Measurements from ENCODE around the gene FUT3.
"Not testable (repeated sequence)": the region's sequence is repeated elsewhere in the genome, so short reads cannot be mapped to it uniquely, and the experiment has no call there.

The FUT3 gene

DNA sequence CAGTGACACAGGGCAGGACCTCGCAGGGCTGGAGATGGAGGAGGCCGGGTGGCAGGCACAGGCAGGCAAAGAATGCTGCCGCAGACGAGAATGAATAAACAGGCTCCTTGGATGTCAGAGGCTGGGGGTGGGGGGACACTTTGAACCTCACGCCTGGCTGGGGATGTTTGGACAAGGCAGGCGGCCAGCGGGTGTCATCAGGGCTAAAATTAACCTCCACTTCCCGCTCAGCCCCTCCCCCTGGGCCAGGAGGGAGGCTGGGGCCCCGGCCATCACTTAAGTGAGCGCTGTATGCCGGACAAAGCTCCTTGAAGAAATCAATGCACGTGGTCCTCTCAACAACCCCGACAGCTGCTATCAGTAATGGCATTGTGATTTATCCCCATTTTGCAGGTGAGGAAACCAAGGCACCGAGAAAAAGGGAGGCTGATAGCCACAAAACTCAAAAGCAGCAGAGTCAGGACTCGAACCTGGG is 29.4 kb upstream of the FUT3 start:
- TF ChIP-seq, protein P1, sequence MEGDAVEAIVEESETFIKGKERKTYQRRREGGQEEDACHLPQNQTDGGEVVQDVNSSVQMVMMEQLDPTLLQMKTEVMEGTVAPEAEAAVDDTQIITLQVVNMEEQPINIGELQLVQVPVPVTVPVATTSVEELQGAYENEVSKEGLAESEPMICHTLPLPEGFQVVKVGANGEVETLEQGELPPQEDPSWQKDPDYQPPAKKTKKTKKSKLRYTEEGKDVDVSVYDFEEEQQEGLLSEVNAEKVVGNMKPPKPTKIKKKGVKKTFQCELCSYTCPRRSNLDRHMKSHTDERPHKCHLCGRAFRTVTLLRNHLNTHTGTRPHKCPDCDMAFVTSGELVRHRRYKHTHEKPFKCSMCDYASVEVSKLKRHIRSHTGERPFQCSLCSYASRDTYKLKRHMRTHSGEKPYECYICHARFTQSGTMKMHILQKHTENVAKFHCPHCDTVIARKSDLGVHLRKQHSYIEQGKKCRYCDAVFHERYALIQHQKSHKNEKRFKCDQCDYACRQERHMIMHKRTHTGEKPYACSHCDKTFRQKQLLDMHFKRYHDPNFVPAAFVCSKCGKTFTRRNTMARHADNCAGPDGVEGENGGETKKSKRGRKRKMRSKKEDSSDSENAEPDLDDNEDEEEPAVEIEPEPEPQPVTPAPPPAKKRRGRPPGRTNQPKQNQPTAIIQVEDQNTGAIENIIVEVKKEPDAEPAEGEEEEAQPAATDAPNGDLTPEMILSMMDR (IDR thresholded peaks at IDR 0.05; ENCODE audit: low read depth, low read length, missing control alignments), result no peak
- no peak for DNase-seq (ENCODE audit: low read depth)
- no peak overlapping the region for H3K4me3 ChIP-seq (ENCODE audit: low read depth, low read length)

DNA sequence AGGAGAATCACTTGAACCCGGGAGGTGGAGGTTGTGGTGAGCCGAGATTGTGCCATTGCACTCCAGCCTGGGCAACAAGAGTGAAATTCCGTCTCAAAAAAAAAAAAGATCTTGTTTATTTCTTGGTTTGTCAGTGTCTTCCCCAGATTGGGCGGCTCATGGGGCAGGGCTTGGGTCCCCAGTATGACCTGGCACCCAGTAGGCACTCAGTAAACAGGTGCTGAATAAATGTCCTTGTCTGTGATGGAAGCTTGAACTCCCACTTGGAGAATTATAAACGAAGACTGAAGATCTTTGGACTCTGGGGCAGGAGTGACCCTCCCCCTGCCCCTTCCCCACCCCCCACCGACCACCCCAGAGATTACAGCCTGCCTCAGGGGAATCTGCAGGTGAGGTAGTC is 28.9 kb upstream of the FUT3 start:
- no peak overlapping the region for H3K4me3 ChIP-seq (ENCODE audit: low read depth, low read length)
- DNase-seq (ENCODE audit: low read depth), result no peak
- TF ChIP-seq, protein P1 (IDR thresholded peaks at IDR 0.05; ENCODE audit: low read depth, low read length, missing control alignments), result no peak

DNA sequence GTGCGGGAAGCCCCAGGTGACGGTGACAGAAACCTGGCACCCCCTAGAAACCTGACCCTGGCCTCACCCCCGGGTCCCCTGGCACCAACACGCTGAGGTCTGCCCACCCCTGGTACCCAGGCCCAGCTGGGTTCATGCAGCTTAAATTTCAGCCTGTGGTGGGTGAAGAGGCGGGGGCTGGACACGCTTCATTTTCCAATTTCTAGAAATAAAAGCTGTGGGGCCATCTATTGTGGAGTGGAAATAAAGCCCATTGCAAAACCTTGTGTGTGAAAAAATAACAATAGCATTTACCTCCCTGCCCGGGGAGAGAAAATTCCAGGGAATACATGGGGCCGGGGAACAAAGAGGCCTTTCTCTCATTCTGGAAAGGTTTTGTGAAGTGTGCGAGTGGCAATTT is 26.6 kb upstream of the FUT3 start:
- TF ChIP-seq, protein P1 (IDR thresholded peaks at IDR 0.05; ENCODE audit: low read depth, low read length, missing control alignments), result no peak
- H3K4me3 ChIP-seq (ENCODE audit: low read depth, low read length), result no peak overlapping the region
- DNase-seq (ENCODE audit: low read depth), result no peak

DNA sequence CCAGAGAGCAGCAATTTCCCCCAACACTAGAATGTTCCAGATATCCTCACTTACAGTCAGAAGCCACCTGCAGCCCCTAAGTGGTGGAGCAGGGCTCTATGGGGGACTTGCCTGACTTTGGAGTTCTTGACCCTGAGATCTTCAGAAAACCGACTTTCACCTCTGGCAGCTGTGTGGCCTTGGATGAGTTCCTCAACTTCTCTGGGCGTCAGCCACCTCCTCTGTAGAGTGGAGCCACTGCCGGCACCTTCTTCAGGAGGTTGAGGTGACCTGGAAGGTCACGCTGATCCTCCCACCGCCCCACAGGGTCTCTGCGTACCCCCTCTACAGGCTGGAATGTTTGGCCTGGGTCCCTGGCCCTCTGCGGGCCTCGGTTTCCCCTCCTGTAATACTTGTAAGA is 26.2 kb upstream of the FUT3 start:
- DNase-seq (ENCODE audit: low read depth), result no peak
- TF ChIP-seq, protein P1 (IDR thresholded peaks at IDR 0.05; ENCODE audit: low read depth, low read length, missing control alignments), result no peak
- no peak overlapping the region for H3K4me3 ChIP-seq (ENCODE audit: low read depth, low read length)

DNA sequence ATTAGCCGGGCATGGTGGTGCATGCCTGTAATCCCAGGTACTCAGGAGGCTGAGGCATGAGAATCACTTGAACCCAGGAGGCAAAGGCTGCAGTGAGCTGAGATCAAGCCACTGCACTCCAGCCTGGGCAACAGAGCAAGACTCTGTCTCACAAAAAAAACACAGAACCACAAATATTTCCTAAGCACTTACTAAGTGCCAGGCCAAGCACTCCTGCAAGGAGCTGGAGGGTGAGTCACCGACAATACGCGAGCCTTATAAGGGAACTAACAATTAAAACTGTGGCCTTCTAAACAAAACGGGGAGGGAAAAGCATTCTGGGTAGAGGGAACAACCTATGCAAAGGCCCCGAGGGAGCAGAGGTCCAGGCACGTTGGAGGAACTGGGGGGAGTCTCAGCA is 23.2 kb upstream of the FUT3 start:
- not testable (repeated sequence) for DNase-seq (ENCODE audit: low read depth); H3K4me3 ChIP-seq (ENCODE audit: low read depth, low read length)

DNA sequence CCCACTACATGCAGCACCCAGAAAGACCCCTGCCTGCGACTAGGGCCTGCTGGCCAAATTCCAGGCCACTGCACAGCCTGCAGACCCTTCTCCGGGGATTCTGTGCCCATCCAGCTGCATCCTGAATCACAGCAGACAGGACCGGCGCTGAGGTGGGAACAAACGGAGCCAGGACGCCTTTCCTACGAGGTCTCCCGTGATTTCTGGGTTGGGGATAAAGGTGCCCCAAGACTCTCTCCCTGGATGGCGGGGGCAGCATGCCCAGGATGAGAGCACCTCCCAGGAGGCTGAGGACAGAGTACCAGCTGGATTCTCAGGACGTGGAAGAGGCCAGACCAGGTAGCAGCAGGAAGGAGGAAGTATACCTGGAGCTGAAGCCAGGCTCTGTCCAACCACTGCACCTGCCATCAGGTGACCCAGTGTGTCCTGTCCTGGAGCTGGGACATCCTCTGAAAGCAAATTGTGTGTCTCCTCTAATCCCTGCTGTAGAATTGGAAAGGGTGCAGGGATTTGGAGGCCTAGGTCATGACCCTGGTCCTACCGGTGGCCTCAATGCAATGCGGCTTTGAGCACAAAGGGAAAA is 22.5 kb upstream of the FUT3 start:
- H3K4me3 ChIP-seq (ENCODE audit: low read depth, low read length), result no peak overlapping the region
- TF ChIP-seq, protein P1 (IDR thresholded peaks at IDR 0.05; ENCODE audit: low read depth, low read length, missing control alignments), result no peak
- DNase-seq (ENCODE audit: low read depth), result no peak

DNA sequence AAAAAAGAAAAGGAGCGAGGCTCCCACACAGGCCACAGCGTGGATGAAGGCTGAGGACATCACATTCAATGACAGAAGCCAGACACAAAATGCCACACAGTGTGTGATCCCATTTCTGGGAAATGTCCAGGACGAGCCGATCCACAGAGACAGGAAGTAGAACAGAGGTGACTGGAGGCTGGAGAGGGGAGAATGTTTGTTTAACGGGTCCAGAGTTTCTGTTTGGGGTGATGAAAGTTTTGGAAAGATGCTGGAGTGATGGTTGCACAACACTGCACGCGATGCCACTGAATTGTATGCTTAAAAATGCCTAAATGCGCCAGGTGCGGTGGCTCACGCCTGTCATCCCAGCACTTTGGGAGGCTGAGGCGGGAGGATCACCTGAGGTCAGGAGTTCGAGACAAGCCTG is 19.7 kb upstream of the FUT3 start:
- H3K4me3 ChIP-seq (ENCODE audit: low read depth, low read length), result no peak overlapping the region
- no peak for DNase-seq (ENCODE audit: low read depth)
- TF ChIP-seq, protein P1 (IDR thresholded peaks at IDR 0.05; ENCODE audit: low read depth, low read length, missing control alignments), result no peak

Measured in GM12864 (cell line).